HCT116 (cell line): ENCODE measurements around the gene ANXA7.

Experiments used
- CEBPB ChIP-seq: IDR thresholded peaks from 2 replicates; pipeline ENCODE4 v1.6.1; 2012; ENCODE audit warnings: low read depth
- CTCF ChIP-seq, 3 experiments: fragments of 200-600 bp in 1 of 3; sonication (generic) in 1 of 3; IDR thresholded peaks in 2 of 3; conservative IDR thresholded peaks in 1 of 3; 2 replicates each; pipeline ENCODE4 v1.5.1; 2012 to 2017; ENCODE audit warnings: low read depth in 2 of 3, low read length in 2 of 3, antibody characterized with exemption in 1 of 3, borderline replicate concordance in 1 of 3, control low read depth in 1 of 3, mild to moderate bottlenecking in 1 of 3, mixed read lengths in 1 of 3, mixed run types in 1 of 3, moderate library complexity in 1 of 3; ENCODE audit not compliant: insufficient read depth in 1 of 3
- EZH2 ChIP-seq: fragments of 200-600 bp; sonication (generic); IDR thresholded peaks from 2 replicates; pipeline ENCODE4 v1.6.1; 2017; ENCODE audit warnings: antibody characterized with exemption, mixed run types
- EZH2phosphoT487 ChIP-seq: fragments of 200-600 bp; IDR thresholded peaks from 2 replicates; pipeline ENCODE4 v1.6.1; 2018; ENCODE audit warnings: antibody characterized with exemption, borderline replicate concordance
- MAX ChIP-seq: IDR thresholded peaks from 2 replicates; pipeline ENCODE4 v1.6.1; 2012
- POLR2A ChIP-seq: IDR thresholded peaks from 2 replicates; pipeline ENCODE4 v1.7.0; 2011; ENCODE audit warnings: borderline replicate concordance; ENCODE audit not compliant: insufficient read depth, insufficient read length; ENCODE audit errors: extremely low read depth
- POLR2AphosphoS5 ChIP-seq: IDR thresholded peaks from 2 replicates; pipeline ENCODE4 v1.6.1; 2011; ENCODE audit warnings: mild to moderate bottlenecking, low read depth, low read length, moderate library complexity
- RAD21 ChIP-seq: IDR thresholded peaks from 2 replicates; pipeline ENCODE4 v1.6.1; 2012; ENCODE audit warnings: low read depth, mild to moderate bottlenecking
- REST ChIP-seq: IDR thresholded peaks from 2 replicates; pipeline ENCODE4 v1.6.1; 2012; ENCODE audit warnings: low read depth
- SIN3A ChIP-seq: IDR thresholded peaks from 2 replicates; pipeline ENCODE4 v1.6.1; 2012; ENCODE audit warnings: low read depth
- YY1 ChIP-seq: IDR thresholded peaks from 2 replicates; pipeline ENCODE4 v1.6.1; 2011; ENCODE audit warnings: low read length, low read depth, moderate library complexity, mild to moderate bottlenecking; ENCODE audit not compliant: insufficient replicate concordance; ENCODE audit errors: extremely low read depth
- ZBTB33 ChIP-seq: IDR thresholded peaks from 2 replicates; pipeline ENCODE4 v1.6.1; 2011; ENCODE audit warnings: mild to moderate bottlenecking, low read length, moderate library complexity; ENCODE audit not compliant: insufficient replicate concordance; ENCODE audit errors: extremely low read depth
- ZFX ChIP-seq: fragments of 450-650 bp; IDR thresholded peaks from 2 replicates; pipeline ENCODE4 v1.6.1; 2017
- ZNF274 ChIP-seq: fragments of 200-500 bp; sonication (Bioruptor generic); IDR thresholded peaks from 2 replicates; pipeline ENCODE4 v1.6.1; 2014; ENCODE audit warnings: mild to moderate bottlenecking, low read depth, low read length, inconsistent platforms

- TF ChIP-seq CTCF (IDR thresholded peaks at IDR 0.05 in 2 of 3, conservative IDR thresholded peaks at IDR 0.05 in 1 of 3; ENCODE audit: borderline replicate concordance in 1 of 3, insufficient read depth in 1 of 3, low read depth in 2 of 3, low read length in 2 of 3) (no peak), POLR2A (no peak), ZFX (no peak), EZH2phosphoT487 (no peak), POLR2AphosphoS5 (no peak), CEBPB (no peak), SIN3A (no peak), REST (no peak), EZH2 (no peak), ZBTB33 (no peak), YY1 (no peak), MAX (no peak), RAD21 (no peak), ZNF274 (no peak)
These were observed 35.3 kb upstream of the ANXA7 start for GRCh38 chr10:73449113-73449512.
